Activated B cell treated with CpG ODN at 0.5 μM for 24 hours (primary cell): Measurements from ENCODE around the gene OGG1. TPM values are rescaled to one million over a fixed set of nuclear protein-coding genes. Genes with fewer than 3 reads are reported as not detected.

Source experiments
- ATAC-seq: fragments of 200-7000 bp; cut with Tn5 transposase; one replicate; pipeline ENCODE4 v1.10.0; 2021; ENCODE audit warnings: low read depth, mild to moderate bottlenecking, moderate library complexity
- CTCF ChIA-PET: fragments of 350-600 bp; sonication (Branson Sonifier 250); formaldehyde crosslinking; loops from one replicate; lab custom pipeline; 2021; ENCODE audit warnings: antibody characterized with exemption; lab: Charles Lee
- POLR2A ChIA-PET: fragments of 350-600 bp; sonication (Branson Sonifier 250); formaldehyde crosslinking; loops from one replicate; lab custom pipeline; 2021; ENCODE audit warnings: antibody characterized with exemption; lab: Charles Lee
- DNase-seq: peaks from one replicate; pipeline ENCODE4 v3.0.0; 2022
- H3K27ac Mint-ChIP-seq: one replicate; pipeline ENCODE4 v1.8.0; 2020; ENCODE audit warnings: mixed read lengths
- H3K27me3 Mint-ChIP-seq: one replicate; pipeline ENCODE4 v1.8.0; 2021; ENCODE audit warnings: mixed read lengths
- H3K36me3 Mint-ChIP-seq: one replicate; pipeline ENCODE4 v1.8.0; 2021; ENCODE audit warnings: low read depth, mixed read lengths
- H3K4me1 Mint-ChIP-seq: one replicate; pipeline ENCODE4 v1.8.0; 2021; ENCODE audit warnings: mixed read lengths
- H3K4me3 Mint-ChIP-seq: one replicate; pipeline ENCODE4 v1.8.0; 2020; ENCODE audit warnings: mild to moderate bottlenecking, mixed read lengths
- H3K9me3 Mint-ChIP-seq: one replicate; pipeline ENCODE4 v1.8.0; 2020; ENCODE audit warnings: mixed read lengths
- intact Hi-C: fragments of 100-400 bp; cut with micrococcal nuclease; formaldehyde crosslinking; loops from one replicate; pipeline ENCODE4 v1.15.1; 2024
- total RNA-seq: library from RNA; stranded (reverse); gene quantifications from 2 replicates; pipeline ENCODE4 v1.2.3, GENCODE V29; 2022
- TF ChIP-seq, protein P1 (sequence below): fragments of 200-600 bp; IDR thresholded peaks from one replicate; pipeline ENCODE4 v1.8.0; 2022; ENCODE audit warnings: antibody characterized with exemption, mild to moderate bottlenecking

The OGG1 gene
- total RNA-seq, 1 donor from 2014 or later, result 60.7 TPM

DNA sequence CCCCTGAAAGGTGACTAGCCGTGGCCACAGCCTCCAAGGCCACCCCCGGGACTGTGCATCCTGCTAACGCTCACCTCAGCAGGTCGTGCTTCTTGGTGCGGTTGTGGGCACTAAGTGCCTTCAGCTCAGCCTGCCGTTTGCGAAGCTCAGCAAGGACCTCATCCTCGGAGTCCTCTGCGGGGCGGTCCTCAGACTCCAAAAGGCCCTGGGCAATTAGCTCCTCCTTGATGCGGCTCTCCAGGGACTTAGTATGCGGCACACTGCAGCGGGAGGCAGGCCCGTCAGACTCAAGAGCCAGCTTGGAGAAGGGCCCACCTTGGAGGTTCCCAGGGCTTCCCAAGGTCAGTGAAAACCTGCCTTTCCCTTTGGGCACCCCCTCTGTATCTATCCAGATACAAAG lies 34.2 kb downstream of the OGG1 start:
- no peak overlapping the region for H3K4me3 Mint-ChIP-seq
- no peaks in the 10 kb centered on the region for H3K9me3 Mint-ChIP-seq
- ChIA-PET CTCF (no interaction called here), POLR2A (interaction anchor here (0.6 to 5.6 kb wide), 2 partner anchors 10 to 203 kb away, joined by 13 to 133 read pairs; partner anchors contain the start of genes ARPC4, EMC3 and TADA3)
- no peak overlapping the region for H3K27ac Mint-ChIP-seq
- TF ChIP-seq, protein P1, sequence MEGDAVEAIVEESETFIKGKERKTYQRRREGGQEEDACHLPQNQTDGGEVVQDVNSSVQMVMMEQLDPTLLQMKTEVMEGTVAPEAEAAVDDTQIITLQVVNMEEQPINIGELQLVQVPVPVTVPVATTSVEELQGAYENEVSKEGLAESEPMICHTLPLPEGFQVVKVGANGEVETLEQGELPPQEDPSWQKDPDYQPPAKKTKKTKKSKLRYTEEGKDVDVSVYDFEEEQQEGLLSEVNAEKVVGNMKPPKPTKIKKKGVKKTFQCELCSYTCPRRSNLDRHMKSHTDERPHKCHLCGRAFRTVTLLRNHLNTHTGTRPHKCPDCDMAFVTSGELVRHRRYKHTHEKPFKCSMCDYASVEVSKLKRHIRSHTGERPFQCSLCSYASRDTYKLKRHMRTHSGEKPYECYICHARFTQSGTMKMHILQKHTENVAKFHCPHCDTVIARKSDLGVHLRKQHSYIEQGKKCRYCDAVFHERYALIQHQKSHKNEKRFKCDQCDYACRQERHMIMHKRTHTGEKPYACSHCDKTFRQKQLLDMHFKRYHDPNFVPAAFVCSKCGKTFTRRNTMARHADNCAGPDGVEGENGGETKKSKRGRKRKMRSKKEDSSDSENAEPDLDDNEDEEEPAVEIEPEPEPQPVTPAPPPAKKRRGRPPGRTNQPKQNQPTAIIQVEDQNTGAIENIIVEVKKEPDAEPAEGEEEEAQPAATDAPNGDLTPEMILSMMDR, result no peak
- ATAC-seq (no peak), DNase-seq (no peak)
- intact Hi-C loops, result no loop called here
- H3K36me3 Mint-ChIP-seq, result peaks cover 51% of the 10 kb centered on the region
- no peaks in the 10 kb centered on the region for H3K27me3 Mint-ChIP-seq
- H3K4me1 Mint-ChIP-seq, result peaks cover 41% of the 10 kb centered on the region

DNA sequence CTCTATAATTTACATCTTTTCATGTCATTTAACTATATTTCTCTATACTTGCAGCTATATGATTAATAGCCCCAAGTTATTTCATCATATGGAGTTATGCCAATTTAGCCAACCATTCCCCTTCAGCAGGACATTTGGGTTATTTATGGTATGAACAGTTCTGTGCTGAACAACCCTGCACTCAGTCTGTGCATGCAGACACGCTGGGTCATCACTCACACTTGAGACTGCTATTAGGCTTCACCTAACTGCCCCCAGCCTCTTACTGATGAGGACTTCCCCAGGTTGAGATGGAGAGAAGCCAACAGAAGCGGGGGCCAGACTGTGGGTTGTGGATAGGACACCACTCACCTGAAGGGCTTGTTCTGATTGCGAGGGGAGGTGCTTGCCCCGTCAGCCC lies 35.2 kb downstream of the OGG1 start:
- Mint-ChIP-seq H3K4me1 (peaks cover 32% of the 10 kb centered on the region), H3K9me3 (no peaks in the 10 kb centered on the region), H3K4me3 (no peak overlapping the region), H3K27ac (no peak overlapping the region), H3K36me3 (peaks cover 61% of the 10 kb centered on the region), H3K27me3 (no peaks in the 10 kb centered on the region)
- TF ChIP-seq, protein P1, result no peak
- DNase-seq (no peak), ATAC-seq (no peak)
- CTCF ChIA-PET, result no interaction called here
- intact Hi-C loops, result no loop called here
- POLR2A ChIA-PET, result interaction anchor here (0.9 kb wide), 1 partner anchor 49 kb away, joined by 4 read pairs; no protein-coding TSS in a partner anchor

DNA sequence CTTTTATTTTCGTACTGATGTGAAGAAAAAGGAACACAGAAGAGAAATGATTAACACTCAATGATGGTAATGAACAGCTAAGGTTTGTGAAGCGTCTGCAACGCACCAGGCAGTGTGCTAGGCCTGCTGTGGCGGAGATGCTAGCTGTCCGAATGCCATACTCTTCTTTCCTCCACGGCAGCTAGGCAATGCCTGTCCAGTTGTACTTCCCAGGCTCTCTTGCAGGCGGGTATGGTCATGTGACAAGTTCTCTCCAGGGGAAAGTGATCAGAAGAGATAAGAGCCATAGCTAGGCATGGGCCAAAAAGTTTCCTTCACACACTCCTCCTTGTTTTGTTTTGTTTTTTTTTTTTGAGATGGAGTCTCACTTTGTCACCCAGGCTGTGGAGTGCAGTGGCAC lies 35.9 kb downstream of the OGG1 start:
- no peak overlapping the region for H3K27ac Mint-ChIP-seq
- H3K27me3 Mint-ChIP-seq, result no peaks in the 10 kb centered on the region
- peaks cover 66% of the 10 kb centered on the region for H3K36me3 Mint-ChIP-seq
- DNase-seq (no peak), ATAC-seq (no peak)
- CTCF ChIA-PET, result no interaction called here
- POLR2A ChIA-PET, result interaction anchor here (0.6 to 1.2 kb wide), 4 partner anchors 10 to 48 kb away, joined by 4 to 8 read pairs (median 6); partner anchors contain the start of gene OGG1
- H3K9me3 Mint-ChIP-seq, result no peaks in the 10 kb centered on the region
- TF ChIP-seq, protein P1, result no peak
- no peak overlapping the region for H3K4me3 Mint-ChIP-seq
- peaks cover 30% of the 10 kb centered on the region for H3K4me1 Mint-ChIP-seq
- intact Hi-C loops, result no loop called here

DNA sequence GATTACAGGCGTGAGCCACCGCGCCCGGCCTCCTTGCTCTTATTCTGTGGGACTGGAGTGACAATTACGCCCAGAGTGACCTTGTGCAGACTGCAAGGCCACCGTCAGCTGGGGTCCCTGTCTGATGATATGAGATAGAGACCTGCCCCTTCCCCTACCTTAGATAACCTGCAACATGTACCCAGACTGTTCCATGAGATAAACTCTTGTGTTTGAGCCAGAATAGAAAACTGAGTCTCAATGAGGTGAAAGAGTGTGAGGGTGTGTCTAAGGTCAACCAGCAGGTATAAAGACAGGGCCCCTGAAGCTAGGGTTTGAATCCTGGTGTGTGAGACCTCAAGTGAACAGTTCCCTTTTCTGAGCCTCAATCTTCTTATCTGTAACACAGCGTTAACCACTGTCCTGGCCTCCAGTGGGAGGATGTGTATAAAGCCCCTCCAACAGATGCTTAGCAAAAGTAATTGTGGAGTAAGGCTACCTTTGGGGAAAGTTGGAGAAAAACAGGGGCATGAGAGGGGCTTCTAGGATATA lies 36.5 kb downstream of the OGG1 start:
- intact Hi-C loops, result no loop called here
- Mint-ChIP-seq H3K36me3 (peaks cover 66% of the 10 kb centered on the region), H3K9me3 (no peaks in the 10 kb centered on the region), H3K4me1 (peaks cover 30% of the 10 kb centered on the region), H3K27me3 (no peaks in the 10 kb centered on the region), H3K4me3 (no peak overlapping the region), H3K27ac (no peak overlapping the region)
- POLR2A ChIA-PET, result interaction anchor here (1.2 kb wide), 2 partner anchors 9 to 36 kb away, joined by 4 to 8 read pairs; partner anchors contain the start of gene OGG1
- DNase-seq (no peak), ATAC-seq (no peak)
- CTCF ChIA-PET, result no interaction called here
- TF ChIP-seq, protein P1, result no peak

DNA sequence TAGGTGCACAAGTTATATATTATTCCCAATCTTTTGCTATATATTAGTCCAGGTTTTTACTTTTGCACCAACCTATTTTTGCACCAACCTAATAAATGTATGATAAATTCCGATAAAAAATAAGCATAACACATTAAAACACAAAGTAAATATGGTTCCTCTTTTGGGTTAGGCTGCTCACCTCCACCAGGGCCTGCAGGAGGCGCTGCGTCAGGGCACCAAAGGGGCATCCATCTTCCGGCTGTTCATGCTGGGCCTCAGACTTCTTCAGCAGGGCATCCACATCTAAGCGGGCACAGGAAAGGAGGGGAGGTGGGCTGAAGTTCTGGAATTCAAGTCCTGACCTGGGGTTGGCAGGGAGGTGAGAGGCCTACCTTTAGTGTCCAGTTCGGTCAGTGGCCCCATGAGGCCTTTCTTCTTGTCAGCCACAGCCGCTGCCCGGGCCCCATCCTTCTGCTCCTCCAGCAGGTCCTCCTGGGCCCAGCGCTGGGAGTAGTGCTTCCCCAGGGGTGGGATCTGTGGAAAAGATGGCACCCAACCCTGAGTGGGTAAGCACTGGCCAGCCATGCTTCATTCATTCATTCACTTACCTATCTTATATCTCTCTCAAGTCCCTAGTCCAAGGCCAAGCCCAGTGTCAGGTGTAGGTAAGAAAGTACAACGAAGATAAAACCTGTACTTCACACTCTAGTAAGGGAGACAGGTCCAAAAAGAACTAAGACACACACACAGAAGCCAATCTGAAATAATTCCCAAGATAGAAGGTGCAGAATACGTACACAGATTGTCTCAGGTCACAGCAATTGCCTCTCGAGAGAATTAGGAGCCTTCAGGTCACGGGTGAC lies 37.3 kb downstream of the OGG1 start:
- DNase-seq (no peak), ATAC-seq (no peak)
- Mint-ChIP-seq H3K4me1 (peaks cover 30% of the 10 kb centered on the region), H3K27ac (no peak overlapping the region), H3K9me3 (no peaks in the 10 kb centered on the region), H3K27me3 (no peaks in the 10 kb centered on the region), H3K36me3 (peaks cover 66% of the 10 kb centered on the region), H3K4me3 (no peak overlapping the region)
- TF ChIP-seq, protein P1, result no peak
- ChIA-PET POLR2A (interaction anchor here (0.6 to 1.2 kb wide), 4 partner anchors 8 to 490 kb away, joined by 4 to 8 read pairs (median 5); partner anchors contain the start of gene OGG1), CTCF (no interaction called here)
- intact Hi-C loops, result no loop called here
